Smooth muscle cell of trachea (primary cell): ENCODE measurements around the gene MSL3. TPM values are rescaled to one million over a fixed set of nuclear protein-coding genes. Genes with fewer than 3 reads are reported as not detected.

Source experiments
- total RNA-seq: library from RNA; depleted of rRNA; stranded (reverse); fragments of >200 nt; gene quantifications from 2 replicates; pipeline ENCODE4 v1.2.1, GENCODE V29; 2014

MSL3 gene, protein sequence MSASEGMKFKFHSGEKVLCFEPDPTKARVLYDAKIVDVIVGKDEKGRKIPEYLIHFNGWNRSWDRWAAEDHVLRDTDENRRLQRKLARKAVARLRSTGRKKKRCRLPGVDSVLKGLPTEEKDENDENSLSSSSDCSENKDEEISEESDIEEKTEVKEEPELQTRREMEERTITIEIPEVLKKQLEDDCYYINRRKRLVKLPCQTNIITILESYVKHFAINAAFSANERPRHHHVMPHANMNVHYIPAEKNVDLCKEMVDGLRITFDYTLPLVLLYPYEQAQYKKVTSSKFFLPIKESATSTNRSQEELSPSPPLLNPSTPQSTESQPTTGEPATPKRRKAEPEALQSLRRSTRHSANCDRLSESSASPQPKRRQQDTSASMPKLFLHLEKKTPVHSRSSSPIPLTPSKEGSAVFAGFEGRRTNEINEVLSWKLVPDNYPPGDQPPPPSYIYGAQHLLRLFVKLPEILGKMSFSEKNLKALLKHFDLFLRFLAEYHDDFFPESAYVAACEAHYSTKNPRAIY
- 18.0 and 19.3 TPM in 2 replicates for total RNA-seq

GRCh38 chrX:11757719-11758399 is at the start of gene MSL3:
TSS of gene MSL3 (plus strand) at chrX:11758237. CDS start at chrX:11758264, 27 bp downstream.

Other genes starting within 250 kb of the MSL3 start
- 9.2 and 10.3 TPM in 2 replicates for gene ARHGAP6, start 92.3 kb upstream of the MSL3 start, total RNA-seq